Left lung (tissue), 10 donors: ENCODE data around the gene MYADML2. TPM values are rescaled to one million over a fixed set of nuclear protein-coding genes. Genes with fewer than 3 reads are reported as not detected.
A peak's percentile ranks its signal among the peaks of the same experiment; 100 is the strongest.

Source experiments
- ATAC-seq: fragments of 200-7000 bp; cut with Tn5 transposase; one replicate; pipeline ENCODE4 v1.9.1; 2020; ENCODE audit warnings: moderate library complexity
- DNase-seq, 4 donors: peaks; one replicate each; pipeline ENCODE4 v3.0.0-alpha.2; 2013 to 2020
- H3K27ac ChIP-seq, 2 donors: fragments of 200-600 bp; sonication (generic) in 1 of 2; one replicate each; pipeline versions ENCODE4 v1.5.0 to v1.8.0; 2020 to 2021
- H3K27me3 ChIP-seq, 2 donors: fragments of 200-600 bp; sonication (generic) in 1 of 2; one replicate each; pipeline versions ENCODE4 v1.5.0 to v1.8.0; 2020 to 2021
- H3K36me3 ChIP-seq, 2 donors: fragments of 200-600 bp; sonication (generic) in 1 of 2; one replicate each; pipeline versions ENCODE4 v1.5.0 to v1.8.0; 2020 to 2021
- H3K4me1 ChIP-seq, 2 donors: fragments of 200-600 bp; one replicate each; pipeline ENCODE4 v1.8.0; 2021
- H3K4me3 ChIP-seq, 2 donors: fragments of 200-600 bp; sonication (generic) in 1 of 2; one replicate each; pipeline versions ENCODE4 v1.5.0 to v1.8.0; 2020 to 2021; ENCODE audit warnings: mild to moderate bottlenecking in 1 of 2
- H3K9me3 ChIP-seq, 2 donors: fragments of 200-600 bp; sonication (generic) in 1 of 2; one replicate each; pipeline versions ENCODE4 v1.5.0 to v1.8.0; 2020 to 2021
- intact Hi-C, 2 donors: fragments of 100-400 bp; cut with DNase I; formaldehyde crosslinking; loops; one replicate each; pipeline versions ENCODE4 v1.11.2 to v1.14.2; 2022
- polyA plus RNA-seq, 6 donors: library from polyadenylated mRNA; unstranded; fragments of 120-200 nt; gene quantifications; one replicate each; pipeline ENCODE4 v1.2.1, GENCODE V29; 2013; ENCODE audit not compliant: insufficient read length in 6 of 6
- total RNA-seq, 2 donors: library from RNA; stranded (reverse); fragmentation: NEBNext Ultra II Directional; extraction: Animal tissue kit (Norgen Biotek cat#: 25700); gene quantifications; one replicate each; pipeline ENCODE4 v1.2.1, GENCODE V29; 2021
- TF ChIP-seq, protein P1 (sequence below), 2 donors: fragments of 200-600 bp; sonication (generic) in 1 of 2; IDR thresholded peaks; one replicate each; pipeline versions ENCODE4 v1.5.0 to v1.8.0; 2021; ENCODE audit warnings: antibody characterized with exemption in 2 of 2
- donor health status: DM: no; HTN: yes; CAD: no.
- donor health status: DM: no; HTN: no; CAD: no.

The MYADML2 gene
- total and polyA plus RNA-seq, 8 donors: 0.08 to 0.20 (median 0.09) TPM; not detected in 3

DNA sequence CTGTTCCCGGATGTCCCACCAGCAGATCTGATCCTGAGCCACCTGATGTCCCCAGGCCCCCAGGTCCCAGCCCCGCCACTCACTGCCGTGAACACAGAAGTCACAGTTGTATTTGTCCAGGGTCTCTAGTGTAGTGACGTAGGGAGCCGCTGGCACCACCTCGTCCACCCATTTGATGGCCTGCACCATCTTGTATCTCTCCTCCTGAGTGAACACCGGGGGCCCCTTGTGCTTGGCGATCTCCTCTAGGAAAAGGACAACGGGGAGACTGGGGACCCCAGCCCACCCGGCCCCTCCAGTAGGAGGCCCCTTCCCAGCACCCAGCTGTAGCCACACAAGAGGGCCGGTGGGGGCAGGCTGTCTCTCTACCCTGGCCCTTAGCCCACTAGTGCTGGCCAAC is 38.2 kb downstream of the MYADML2 start:
- Histone ChIP-seq H3K4me1 (peaks cover 10 to 33% of the 10 kb centered on the region in 2 donors), H3K27me3 (no peaks in the 10 kb centered on the region), H3K9me3 (no peaks in the 10 kb centered on the region), H3K4me3 (no peak overlapping the region), H3K36me3 (peaks cover 0 to 77% of the 10 kb centered on the region in 2 donors), H3K27ac (no peak overlapping the region)
- TF ChIP-seq, protein P1, sequence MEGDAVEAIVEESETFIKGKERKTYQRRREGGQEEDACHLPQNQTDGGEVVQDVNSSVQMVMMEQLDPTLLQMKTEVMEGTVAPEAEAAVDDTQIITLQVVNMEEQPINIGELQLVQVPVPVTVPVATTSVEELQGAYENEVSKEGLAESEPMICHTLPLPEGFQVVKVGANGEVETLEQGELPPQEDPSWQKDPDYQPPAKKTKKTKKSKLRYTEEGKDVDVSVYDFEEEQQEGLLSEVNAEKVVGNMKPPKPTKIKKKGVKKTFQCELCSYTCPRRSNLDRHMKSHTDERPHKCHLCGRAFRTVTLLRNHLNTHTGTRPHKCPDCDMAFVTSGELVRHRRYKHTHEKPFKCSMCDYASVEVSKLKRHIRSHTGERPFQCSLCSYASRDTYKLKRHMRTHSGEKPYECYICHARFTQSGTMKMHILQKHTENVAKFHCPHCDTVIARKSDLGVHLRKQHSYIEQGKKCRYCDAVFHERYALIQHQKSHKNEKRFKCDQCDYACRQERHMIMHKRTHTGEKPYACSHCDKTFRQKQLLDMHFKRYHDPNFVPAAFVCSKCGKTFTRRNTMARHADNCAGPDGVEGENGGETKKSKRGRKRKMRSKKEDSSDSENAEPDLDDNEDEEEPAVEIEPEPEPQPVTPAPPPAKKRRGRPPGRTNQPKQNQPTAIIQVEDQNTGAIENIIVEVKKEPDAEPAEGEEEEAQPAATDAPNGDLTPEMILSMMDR (IDR thresholded peaks at IDR 0.05): no peak
- intact Hi-C loops: no loop called here
- DNase-seq (no peak), ATAC-seq (no peak)

DNA sequence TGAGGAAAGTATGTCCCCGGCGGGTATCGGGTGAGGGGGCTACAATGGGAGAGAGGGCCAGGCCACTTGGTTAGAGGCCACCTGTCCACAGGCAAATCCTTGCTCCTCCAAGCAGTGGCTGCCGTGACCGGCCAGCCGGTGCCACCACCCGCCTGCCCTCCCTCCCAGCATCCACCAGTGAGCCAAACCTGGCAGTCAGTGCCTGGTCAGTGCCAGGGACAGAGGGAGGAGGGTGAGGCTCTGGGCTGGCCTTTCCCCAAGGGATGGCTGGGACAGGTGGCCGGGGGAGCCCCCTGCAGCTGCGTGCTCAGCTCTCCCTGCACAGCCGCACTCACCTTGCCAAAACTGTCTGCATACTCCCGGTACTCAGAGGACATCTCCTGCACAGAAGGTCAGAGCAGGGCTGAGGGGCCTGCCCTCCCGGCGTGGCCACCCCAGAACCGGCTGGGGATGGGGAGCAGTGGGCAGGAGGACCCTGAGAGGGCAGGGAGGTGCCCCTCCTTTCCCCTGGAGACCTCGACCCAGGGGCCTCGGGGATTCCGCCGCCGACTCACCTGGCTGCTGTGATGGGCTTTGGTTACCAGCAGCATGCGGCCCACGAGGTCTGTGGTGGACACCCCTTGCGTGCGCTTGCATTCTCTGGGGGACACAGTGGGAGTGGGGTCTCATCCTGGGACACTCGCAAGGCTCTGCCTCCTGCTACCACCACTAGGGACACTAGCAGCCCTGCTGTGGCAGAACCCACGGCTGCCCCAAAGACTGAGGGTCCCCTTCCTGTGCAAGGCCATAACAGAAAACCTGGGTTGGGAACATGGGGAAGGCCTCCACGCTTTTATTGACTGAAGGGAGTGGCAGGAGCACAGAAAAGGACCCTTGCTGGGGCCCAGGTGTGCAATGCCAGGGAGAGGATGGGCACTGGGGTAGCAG is 39.6 kb downstream of the MYADML2 start:
- H3K36me3 ChIP-seq: peaks cover 0 to 70% of the 10 kb centered on the region in 2 donors
- TF ChIP-seq, protein P1 (IDR thresholded peaks at IDR 0.05): no peak
- H3K9me3 ChIP-seq: no peaks in the 10 kb centered on the region
- no peak for DNase-seq
- peaks cover 0 to 9% of the 10 kb centered on the region in 2 donors for H3K27me3 ChIP-seq
- H3K4me1 ChIP-seq: peaks cover 12 to 37% of the 10 kb centered on the region in 2 donors
- H3K4me3 ChIP-seq: no peak overlapping the region
- intact Hi-C loops: no loop called here
- ATAC-seq: no peak
- H3K27ac ChIP-seq: no peak overlapping the region

DNA sequence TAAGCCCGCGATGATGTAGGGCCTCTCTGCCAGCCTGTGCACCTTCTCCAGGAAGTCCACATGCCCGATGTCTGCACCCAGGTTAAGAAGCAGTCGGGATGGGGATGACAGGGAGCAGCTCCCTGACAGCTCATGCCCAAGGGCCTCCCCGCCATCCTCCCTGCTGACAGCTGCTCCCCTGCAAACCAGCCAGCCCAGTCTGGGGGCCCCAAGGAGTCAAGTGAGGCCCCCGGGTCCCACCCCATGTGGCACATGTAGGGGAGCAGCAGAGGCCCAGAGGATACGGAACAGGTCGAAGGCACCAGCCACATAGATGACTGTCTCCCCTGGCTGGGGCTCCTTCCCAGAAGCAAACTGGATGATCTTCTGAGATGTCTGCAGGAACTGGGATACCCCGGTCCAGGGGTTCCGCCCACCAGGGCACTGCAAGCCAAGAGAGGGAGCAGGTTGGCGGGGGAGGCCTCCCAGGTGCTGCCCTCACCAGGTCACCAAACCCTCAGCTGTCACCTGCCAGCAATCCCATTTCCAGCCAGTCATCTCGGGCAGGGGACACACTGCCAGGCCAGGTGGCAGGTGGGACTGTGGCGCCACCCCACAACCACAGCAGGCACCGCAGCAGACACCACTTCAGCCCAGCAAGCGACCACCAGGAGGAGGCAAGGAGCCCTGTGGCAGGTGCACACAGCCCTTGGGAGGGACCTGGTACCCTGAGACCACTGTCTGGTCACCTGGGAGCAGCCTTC is 40.4 kb downstream of the MYADML2 start:
- H3K4me1 ChIP-seq: peaks cover 11 to 37% of the 10 kb centered on the region in 2 donors
- H3K27me3 ChIP-seq: peaks cover 0 to 17% of the 10 kb centered on the region in 2 donors
- H3K9me3 ChIP-seq: no peaks in the 10 kb centered on the region
- no peak for DNase-seq
- no peak overlapping the region for H3K27ac ChIP-seq
- H3K4me3 ChIP-seq: no peak overlapping the region
- H3K36me3 ChIP-seq: peaks cover 0 to 62% of the 10 kb centered on the region in 2 donors
- TF ChIP-seq, protein P1 (IDR thresholded peaks at IDR 0.05): no peak
- ATAC-seq: no peak
- intact Hi-C loops: no loop called here

DNA sequence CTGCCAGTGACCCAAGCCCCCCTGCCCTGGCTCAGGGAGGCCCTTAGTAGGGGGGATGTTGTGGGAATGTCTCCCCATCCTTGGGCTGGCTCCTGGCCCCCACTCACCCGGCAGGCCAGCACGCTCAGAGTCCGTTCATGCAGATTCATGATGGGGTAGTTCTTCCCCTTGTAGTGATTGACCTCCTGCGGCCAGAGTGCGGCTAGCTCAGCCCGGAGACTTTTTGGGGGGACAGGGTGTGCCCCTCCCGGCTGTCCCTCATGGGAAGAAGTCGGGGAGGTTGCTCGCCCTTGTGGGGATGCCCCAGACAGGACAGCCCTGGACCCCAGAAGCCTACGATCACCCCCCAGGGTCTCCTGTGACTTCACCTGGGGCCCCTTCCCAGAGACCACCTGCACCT is 41.0 kb downstream of the MYADML2 start:
- H3K27ac ChIP-seq: no peak overlapping the region
- H3K9me3 ChIP-seq: no peaks in the 10 kb centered on the region
- peaks cover 12 to 37% of the 10 kb centered on the region in 2 donors for H3K4me1 ChIP-seq
- peaks cover 0 to 23% of the 10 kb centered on the region in 2 donors for H3K27me3 ChIP-seq
- H3K4me3 ChIP-seq: no peak overlapping the region
- H3K36me3 ChIP-seq: peaks cover 0 to 62% of the 10 kb centered on the region in 2 donors
- no peak for DNase-seq
- no peak for ATAC-seq
- TF ChIP-seq, protein P1 (IDR thresholded peaks at IDR 0.05): no peak
- intact Hi-C loops: no loop called here

DNA sequence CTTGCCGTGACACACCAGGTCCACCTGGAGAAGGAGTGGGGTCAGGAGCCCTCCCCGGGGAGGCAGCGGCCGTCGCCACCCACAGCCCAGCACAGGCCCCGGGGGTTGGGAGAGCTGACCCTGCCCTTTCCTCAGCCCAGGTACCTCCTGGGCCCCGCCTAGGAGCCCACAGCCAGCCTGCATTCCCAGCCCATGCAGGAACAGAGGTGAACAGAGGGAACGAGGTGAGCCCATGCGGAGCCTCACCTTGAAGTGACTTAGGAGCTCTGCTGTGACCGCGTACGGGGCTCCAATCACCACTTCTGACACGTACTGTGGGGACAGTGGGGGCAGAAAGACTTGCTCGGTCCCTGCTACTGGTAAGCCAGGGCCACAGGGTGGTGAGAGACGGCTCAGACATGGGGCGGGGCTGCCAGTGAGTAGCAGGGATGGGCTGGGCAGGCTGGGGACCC is 41.6 kb downstream of the MYADML2 start:
- TF ChIP-seq, protein P1 (IDR thresholded peaks at IDR 0.05): no peak
- intact Hi-C loops: no loop called here
- ATAC-seq (no peak), DNase-seq (peak in 1 of 4 donors; percentile 70)
- no peak overlapping the region for H3K27ac ChIP-seq
- peaks cover 0 to 67% of the 10 kb centered on the region in 2 donors for H3K36me3 ChIP-seq
- peaks cover 12 to 32% of the 10 kb centered on the region in 2 donors for H3K4me1 ChIP-seq
- H3K9me3 ChIP-seq: no peaks in the 10 kb centered on the region
- peaks cover 0 to 23% of the 10 kb centered on the region in 2 donors for H3K27me3 ChIP-seq
- no peak overlapping the region for H3K4me3 ChIP-seq
